HEK293 (cell line): Measurements from ENCODE around the gene REG3G.
"Not testable (repeated sequence)": the region's sequence is repeated elsewhere in the genome, so short reads cannot be mapped to it uniquely, and the experiment has no call there.

Experiments used
- CTCF ChIA-PET: fragments of 350-600 bp; formaldehyde crosslinking; extraction: SDS; loops from one replicate; lab custom pipeline; 2021; ENCODE audit warnings: antibody characterized with exemption; lab: Yijun Ruan, JAX
- POLR2A ChIA-PET: fragments of 300-600 bp; formaldehyde crosslinking; extraction: SDS; loops from one replicate; lab custom pipeline; 2020; ENCODE audit warnings: antibody characterized with exemption, inconsistent platforms; lab: Yijun Ruan, JAX
- H3K27ac ChIP-seq: fragments of 200-500 bp; sonication (Bioruptor generic); 2 replicates; pipeline ENCODE4 v1.5.1; 2014; ENCODE audit warnings: low read depth, low read length, control low read depth, inconsistent platforms; ENCODE audit errors: extremely low read depth
- H3K36me3 ChIP-seq, 2 experiments: fragments of 200-500 bp in 1 of 2; sonication (Bioruptor generic) in 1 of 2; 1 replicate in 1 of 2; 2 replicates in 1 of 2; pipeline ENCODE4 v1.5.1; 2014 to 2017; ENCODE audit warnings: inconsistent platforms in 2 of 2, low read length in 2 of 2; ENCODE audit not compliant: control insufficient read depth in 2 of 2, insufficient read depth in 1 of 2
- H3K4me1 ChIP-seq: fragments of 200-500 bp; sonication (Bioruptor generic); 2 replicates; pipeline ENCODE4 v1.5.1; 2014; ENCODE audit warnings: mild to moderate bottlenecking, low read length, inconsistent platforms; ENCODE audit not compliant: control insufficient read depth, insufficient read depth
- H3K4me3 ChIP-seq: 2 replicates; pipeline ENCODE4 v1.5.1; 2011; ENCODE audit warnings: low read depth, mild to moderate bottlenecking, control low read depth, low read length, moderate library complexity
- H3K9me3 ChIP-seq: fragments of 200-500 bp; sonication (Bioruptor generic); 2 replicates; pipeline ENCODE4 v1.5.1; 2014; ENCODE audit warnings: low read depth, low read length, inconsistent platforms; ENCODE audit not compliant: control insufficient read depth, insufficient read depth
- OSR2 ChIP-seq: fragments of 450-650 bp; formaldehyde crosslinking; IDR thresholded peaks from 2 replicates; pipeline ENCODE4 v1.5.1; 2016; ENCODE audit warnings: missing biosample characterization, missing genetic modification characterization
- OVOL3 ChIP-seq: fragments of 450-650 bp; formaldehyde crosslinking; IDR thresholded peaks from 2 replicates; pipeline ENCODE4 v1.5.1; 2016; ENCODE audit warnings: missing biosample characterization, missing genetic modification characterization
- ZIC2 ChIP-seq: fragments of 450-650 bp; formaldehyde crosslinking; IDR thresholded peaks from 2 replicates; pipeline ENCODE4 v1.5.1; 2016; ENCODE audit warnings: missing biosample characterization, missing genetic modification characterization
- ZNF10 ChIP-seq: fragments of 450-650 bp; formaldehyde crosslinking; IDR thresholded peaks from 2 replicates; pipeline ENCODE4 v1.5.1; 2017; ENCODE audit warnings: missing biosample characterization, missing genetic modification characterization
- ZNF146 ChIP-seq: fragments of 450-650 bp; formaldehyde crosslinking; IDR thresholded peaks from 2 replicates; pipeline ENCODE4 v1.5.1; 2016; ENCODE audit warnings: missing biosample characterization, missing genetic modification characterization
- ZNF155 ChIP-seq: fragments of 450-650 bp; formaldehyde crosslinking; IDR thresholded peaks from 2 replicates; pipeline ENCODE4 v1.5.1; 2016; ENCODE audit warnings: missing biosample characterization, missing genetic modification characterization
- ZNF174 ChIP-seq: fragments of 450-650 bp; formaldehyde crosslinking; IDR thresholded peaks from 2 replicates; pipeline ENCODE4 v1.5.0; 2017; ENCODE audit warnings: missing biosample characterization, mild to moderate bottlenecking, missing genetic modification characterization
- ZNF2 ChIP-seq: fragments of 450-650 bp; formaldehyde crosslinking; IDR thresholded peaks from 2 replicates; pipeline ENCODE4 v1.5.1; 2016; ENCODE audit warnings: missing biosample characterization, missing genetic modification characterization
- ZNF24 ChIP-seq: fragments of 450-650 bp; formaldehyde crosslinking; IDR thresholded peaks from 2 replicates; pipeline ENCODE4 v1.5.1; 2016; ENCODE audit warnings: missing biosample characterization, missing genetic modification characterization
- ZNF248 ChIP-seq: fragments of 450-650 bp; formaldehyde crosslinking; IDR thresholded peaks from 2 replicates; pipeline ENCODE4 v1.5.1; 2017; ENCODE audit warnings: missing biosample characterization, missing genetic modification characterization
- ZNF311 ChIP-seq: fragments of 450-650 bp; formaldehyde crosslinking; IDR thresholded peaks from 2 replicates; pipeline ENCODE4 v1.5.1; 2017; ENCODE audit warnings: missing biosample characterization, missing genetic modification characterization, borderline replicate concordance
- ZNF555 ChIP-seq: fragments of 450-650 bp; formaldehyde crosslinking; conservative IDR thresholded peaks from 2 replicates; pipeline ENCODE4 v1.5.1; 2017; ENCODE audit warnings: missing biosample characterization, mild to moderate bottlenecking, missing genetic modification characterization, inconsistent platforms
- ZNF561 ChIP-seq: fragments of 450-650 bp; IDR thresholded peaks from 2 replicates; pipeline ENCODE4 v1.5.1; 2018; ENCODE audit warnings: missing biosample characterization, missing genetic modification characterization, borderline replicate concordance
- ZNF776 ChIP-seq: fragments of 450-650 bp; formaldehyde crosslinking; IDR thresholded peaks from 2 replicates; pipeline ENCODE4 v1.5.0; 2017; ENCODE audit warnings: missing biosample characterization, missing genetic modification characterization, borderline replicate concordance
- ZNF785 ChIP-seq: fragments of 450-650 bp; formaldehyde crosslinking; IDR thresholded peaks from 2 replicates; pipeline ENCODE4 v1.5.1; 2016; ENCODE audit warnings: missing biosample characterization, missing genetic modification characterization
- ZNF843 ChIP-seq: fragments of 450-650 bp; formaldehyde crosslinking; IDR thresholded peaks from 2 replicates; pipeline ENCODE4 v1.5.1; 2016; ENCODE audit warnings: missing biosample characterization, missing genetic modification characterization
- ZSCAN23 ChIP-seq: fragments of 450-650 bp; formaldehyde crosslinking; IDR thresholded peaks from 2 replicates; pipeline ENCODE4 v1.5.1; 2016; ENCODE audit warnings: missing biosample characterization, missing genetic modification characterization
- TF ChIP-seq, protein P1 (sequence below): fragments of 450-650 bp; formaldehyde crosslinking; IDR thresholded peaks from 2 replicates; pipeline ENCODE4 v1.5.1; 2016; ENCODE audit warnings: missing biosample characterization, missing genetic modification characterization
- TF ChIP-seq, protein P2 (sequence below): fragments of 450-650 bp; formaldehyde crosslinking; IDR thresholded peaks from 2 replicates; pipeline ENCODE4 v1.5.1; 2016; ENCODE audit warnings: missing biosample characterization, missing genetic modification characterization
- TF ChIP-seq, protein P3 (sequence below): fragments of 450-650 bp; formaldehyde crosslinking; IDR thresholded peaks from 2 replicates; pipeline ENCODE4 v1.5.1; 2016; ENCODE audit warnings: missing biosample characterization, missing genetic modification characterization, low read depth
- TF ChIP-seq, protein P4 (sequence below): fragments of 450-650 bp; formaldehyde crosslinking; IDR thresholded peaks from 2 replicates; pipeline ENCODE4 v1.5.1; 2016; ENCODE audit warnings: missing biosample characterization, missing genetic modification characterization
- TF ChIP-seq, protein P5 (sequence below): fragments of 450-650 bp; formaldehyde crosslinking; IDR thresholded peaks from 2 replicates; pipeline ENCODE4 v1.5.1; 2017; ENCODE audit warnings: missing biosample characterization, missing genetic modification characterization

The REG3G gene

DNA sequence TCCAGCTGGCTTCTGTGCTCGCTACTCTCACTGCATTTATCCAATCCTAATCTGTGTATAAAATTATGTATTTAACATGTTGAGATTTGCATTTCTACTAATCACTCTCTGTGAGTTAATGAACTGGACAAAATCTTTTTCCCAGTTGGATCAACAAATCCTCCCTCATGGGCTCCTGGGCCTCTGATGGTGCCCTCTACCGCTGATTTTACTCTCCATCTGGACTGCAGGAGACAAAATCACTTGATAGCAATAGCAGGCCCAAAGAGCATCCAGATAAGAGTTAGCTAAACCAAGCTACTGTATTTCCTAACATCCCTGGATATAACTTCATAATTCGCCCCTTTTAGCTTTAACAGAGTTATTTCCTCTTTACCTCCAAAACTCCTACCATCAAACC is 14.4 kb downstream of the REG3G start:
- ChIA-PET POLR2A (no interaction called here), CTCF (interaction anchor here (0.6 to 2.3 kb wide), 3 partner anchors 181 to 948 kb away, joined by 3 to 6 read pairs (median 3); no protein-coding TSS in a partner anchor)
- no peak overlapping the region for H3K27ac ChIP-seq
- H3K9me3 ChIP-seq: no peaks in the 10 kb centered on the region
- H3K36me3 ChIP-seq: no peaks in the 10 kb centered on the region
- TF ChIP-seq ZNF843 (tag by site-specific recombination) (no peak), ZNF174 (no peak), ZNF785 (tag by site-specific recombination) (no peak), ZNF776 (tag by site-specific recombination) (no peak), ZNF561 (tag by site-specific recombination) (no peak), ZNF2 (no peak), ZNF311 (tag by site-specific recombination) (no peak), ZSCAN23 (tag by site-specific recombination) (no peak), ZNF24 (tag by site-specific recombination) (no peak), ZNF248 (no peak), ZNF555 (tag by site-specific recombination) (no peak), ZNF146 (no peak), ZNF10 (tag by site-specific recombination) (no peak), OSR2 (no peak), OVOL3 (tag by site-specific recombination) (no peak), ZIC2 (tag by site-specific recombination) (no peak), ZNF155 (tag by site-specific recombination) (no peak)
- TF ChIP-seq, protein P1, sequence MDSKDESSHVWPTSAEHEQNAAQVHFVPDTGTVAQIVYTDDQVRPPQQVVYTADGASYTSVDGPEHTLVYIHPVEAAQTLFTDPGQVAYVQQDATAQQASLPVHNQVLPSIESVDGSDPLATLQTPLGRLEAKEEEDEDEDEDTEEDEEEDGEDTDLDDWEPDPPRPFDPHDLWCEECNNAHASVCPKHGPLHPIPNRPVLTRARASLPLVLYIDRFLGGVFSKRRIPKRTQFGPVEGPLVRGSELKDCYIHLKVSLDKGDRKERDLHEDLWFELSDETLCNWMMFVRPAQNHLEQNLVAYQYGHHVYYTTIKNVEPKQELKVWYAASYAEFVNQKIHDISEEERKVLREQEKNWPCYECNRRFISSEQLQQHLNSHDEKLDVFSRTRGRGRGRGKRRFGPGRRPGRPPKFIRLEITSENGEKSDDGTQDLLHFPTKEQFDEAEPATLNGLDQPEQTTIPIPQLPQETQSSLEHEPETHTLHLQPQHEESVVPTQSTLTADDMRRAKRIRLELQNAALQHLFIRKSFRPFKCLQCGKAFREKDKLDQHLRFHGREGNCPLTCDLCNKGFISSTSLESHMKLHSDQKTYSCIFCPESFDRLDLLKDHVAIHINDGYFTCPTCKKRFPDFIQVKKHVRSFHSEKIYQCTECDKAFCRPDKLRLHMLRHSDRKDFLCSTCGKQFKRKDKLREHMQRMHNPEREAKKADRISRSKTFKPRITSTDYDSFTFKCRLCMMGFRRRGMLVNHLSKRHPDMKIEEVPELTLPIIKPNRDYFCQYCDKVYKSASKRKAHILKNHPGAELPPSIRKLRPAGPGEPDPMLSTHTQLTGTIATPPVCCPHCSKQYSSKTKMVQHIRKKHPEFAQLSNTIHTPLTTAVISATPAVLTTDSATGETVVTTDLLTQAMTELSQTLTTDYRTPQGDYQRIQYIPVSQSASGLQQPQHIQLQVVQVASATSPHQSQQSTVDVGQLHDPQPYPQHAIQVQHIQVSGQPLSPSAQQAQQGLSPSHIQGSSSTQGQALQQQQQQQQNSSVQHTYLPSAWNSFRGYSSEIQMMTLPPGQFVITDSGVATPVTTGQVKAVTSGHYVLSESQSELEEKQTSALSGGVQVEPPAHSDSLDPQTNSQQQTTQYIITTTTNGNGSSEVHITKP (tag by site-specific recombination): no peak
- TF ChIP-seq, protein P2, sequence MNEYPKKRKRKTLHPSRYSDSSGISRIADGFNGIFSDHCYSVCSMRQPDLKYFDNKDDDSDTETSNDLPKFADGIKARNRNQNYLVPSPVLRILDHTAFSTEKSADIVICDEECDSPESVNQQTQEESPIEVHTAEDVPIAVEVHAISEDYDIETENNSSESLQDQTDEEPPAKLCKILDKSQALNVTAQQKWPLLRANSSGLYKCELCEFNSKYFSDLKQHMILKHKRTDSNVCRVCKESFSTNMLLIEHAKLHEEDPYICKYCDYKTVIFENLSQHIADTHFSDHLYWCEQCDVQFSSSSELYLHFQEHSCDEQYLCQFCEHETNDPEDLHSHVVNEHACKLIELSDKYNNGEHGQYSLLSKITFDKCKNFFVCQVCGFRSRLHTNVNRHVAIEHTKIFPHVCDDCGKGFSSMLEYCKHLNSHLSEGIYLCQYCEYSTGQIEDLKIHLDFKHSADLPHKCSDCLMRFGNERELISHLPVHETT (tag by site-specific recombination): no peak
- TF ChIP-seq, protein P3, sequence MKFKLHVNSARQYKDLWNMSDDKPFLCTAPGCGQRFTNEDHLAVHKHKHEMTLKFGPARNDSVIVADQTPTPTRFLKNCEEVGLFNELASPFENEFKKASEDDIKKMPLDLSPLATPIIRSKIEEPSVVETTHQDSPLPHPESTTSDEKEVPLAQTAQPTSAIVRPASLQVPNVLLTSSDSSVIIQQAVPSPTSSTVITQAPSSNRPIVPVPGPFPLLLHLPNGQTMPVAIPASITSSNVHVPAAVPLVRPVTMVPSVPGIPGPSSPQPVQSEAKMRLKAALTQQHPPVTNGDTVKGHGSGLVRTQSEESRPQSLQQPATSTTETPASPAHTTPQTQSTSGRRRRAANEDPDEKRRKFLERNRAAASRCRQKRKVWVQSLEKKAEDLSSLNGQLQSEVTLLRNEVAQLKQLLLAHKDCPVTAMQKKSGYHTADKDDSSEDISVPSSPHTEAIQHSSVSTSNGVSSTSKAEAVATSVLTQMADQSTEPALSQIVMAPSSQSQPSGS (tag by site-specific recombination): no peak
- no peak overlapping the region for H3K4me3 ChIP-seq
- no peaks in the 10 kb centered on the region for H3K4me1 ChIP-seq

DNA sequence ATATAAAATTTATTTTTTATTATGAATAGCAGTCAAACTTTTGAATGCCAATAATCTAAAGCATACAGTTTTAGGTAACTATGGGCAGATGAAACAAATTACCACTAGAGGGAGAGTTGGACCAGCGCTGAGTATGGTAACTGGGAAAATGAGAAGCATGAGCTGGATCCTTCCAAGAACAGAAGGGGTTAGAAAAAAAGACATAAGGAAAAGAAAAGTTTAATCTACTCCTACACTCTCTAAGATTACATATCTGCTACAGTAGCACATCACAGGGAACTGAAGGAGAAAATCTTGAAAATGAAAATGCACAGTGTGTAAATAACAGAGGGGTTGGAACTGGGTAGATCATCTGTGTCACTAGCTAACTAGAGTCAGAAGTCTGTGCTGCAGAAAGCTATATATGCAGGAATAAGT is 15.5 kb downstream of the REG3G start:
- no peak overlapping the region for H3K4me3 ChIP-seq
- TF ChIP-seq, protein P4, sequence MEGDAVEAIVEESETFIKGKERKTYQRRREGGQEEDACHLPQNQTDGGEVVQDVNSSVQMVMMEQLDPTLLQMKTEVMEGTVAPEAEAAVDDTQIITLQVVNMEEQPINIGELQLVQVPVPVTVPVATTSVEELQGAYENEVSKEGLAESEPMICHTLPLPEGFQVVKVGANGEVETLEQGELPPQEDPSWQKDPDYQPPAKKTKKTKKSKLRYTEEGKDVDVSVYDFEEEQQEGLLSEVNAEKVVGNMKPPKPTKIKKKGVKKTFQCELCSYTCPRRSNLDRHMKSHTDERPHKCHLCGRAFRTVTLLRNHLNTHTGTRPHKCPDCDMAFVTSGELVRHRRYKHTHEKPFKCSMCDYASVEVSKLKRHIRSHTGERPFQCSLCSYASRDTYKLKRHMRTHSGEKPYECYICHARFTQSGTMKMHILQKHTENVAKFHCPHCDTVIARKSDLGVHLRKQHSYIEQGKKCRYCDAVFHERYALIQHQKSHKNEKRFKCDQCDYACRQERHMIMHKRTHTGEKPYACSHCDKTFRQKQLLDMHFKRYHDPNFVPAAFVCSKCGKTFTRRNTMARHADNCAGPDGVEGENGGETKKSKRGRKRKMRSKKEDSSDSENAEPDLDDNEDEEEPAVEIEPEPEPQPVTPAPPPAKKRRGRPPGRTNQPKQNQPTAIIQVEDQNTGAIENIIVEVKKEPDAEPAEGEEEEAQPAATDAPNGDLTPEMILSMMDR (tag by site-specific recombination): 0 out of 2 replicates have a peak, but pooled peaks have one; percentile 9
- TF ChIP-seq, protein P5, sequence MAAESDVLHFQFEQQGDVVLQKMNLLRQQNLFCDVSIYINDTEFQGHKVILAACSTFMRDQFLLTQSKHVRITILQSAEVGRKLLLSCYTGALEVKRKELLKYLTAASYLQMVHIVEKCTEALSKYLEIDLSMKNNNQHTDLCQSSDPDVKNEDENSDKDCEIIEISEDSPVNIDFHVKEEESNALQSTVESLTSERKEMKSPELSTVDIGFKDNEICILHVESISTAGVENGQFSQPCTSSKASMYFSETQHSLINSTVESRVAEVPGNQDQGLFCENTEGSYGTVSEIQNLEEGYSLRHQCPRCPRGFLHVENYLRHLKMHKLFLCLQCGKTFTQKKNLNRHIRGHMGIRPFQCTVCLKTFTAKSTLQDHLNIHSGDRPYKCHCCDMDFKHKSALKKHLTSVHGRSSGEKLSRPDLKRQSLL: no peak
- ChIA-PET POLR2A (no interaction called here), CTCF (interaction anchor here (0.6 to 2.3 kb wide), 6 partner anchors 12 to 184 kb away, joined by 3 to 6 read pairs (median 4); no protein-coding TSS in a partner anchor)
- H3K9me3 ChIP-seq: no peaks in the 10 kb centered on the region
- no peaks in the 10 kb centered on the region for H3K4me1 ChIP-seq
- H3K27ac ChIP-seq: no peak overlapping the region
- no peaks in the 10 kb centered on the region for H3K36me3 ChIP-seq

DNA sequence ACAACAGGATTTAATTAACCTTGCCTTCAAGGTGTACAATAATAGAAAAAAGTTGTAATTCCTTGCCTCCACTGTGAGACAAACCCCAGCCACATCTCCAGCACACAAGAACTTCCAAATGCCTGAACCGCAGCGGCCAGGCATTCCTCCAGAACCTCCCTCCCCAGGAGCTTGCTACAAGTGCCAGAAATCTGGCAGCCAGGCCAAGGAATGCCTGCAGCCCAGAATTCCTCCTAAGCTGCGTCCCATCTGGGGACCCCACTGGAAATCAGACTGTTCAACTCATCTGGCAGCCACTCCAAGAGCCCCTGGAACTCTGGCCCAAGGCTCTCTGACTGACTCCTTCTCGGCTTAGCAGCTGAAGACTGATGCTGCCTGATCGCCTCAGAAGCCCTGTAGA is 28.0 kb downstream of the REG3G start:
- H3K4me3 ChIP-seq, H3K4me1 ChIP-seq, POLR2A ChIA-PET, H3K27ac ChIP-seq, H3K9me3 ChIP-seq, CTCF ChIA-PET, H3K36me3 ChIP-seq: not testable (repeated sequence)
